Measurements from ENCODE around the gene MGAT4B.

Gene MGAT4B

GRCh38 chr5:179803651-179804554 lies 2.8 kb downstream of the MGAT4B start:
- no peaks in the 10 kb centered on the region for H3K27me3 Mint-ChIP-seq
- peak overlapping the region; percentile 44 to 71 for H3K27ac Mint-ChIP-seq
- no peaks in the 10 kb centered on the region for H3K9me3 Mint-ChIP-seq
- DNase-seq (peak; percentile 60 to 79), ATAC-seq (peak; percentile 76)
- peaks cover 51% of the 10 kb centered on the region for H3K4me1 Mint-ChIP-seq
- H3K4me3 Mint-ChIP-seq = peak overlapping the region; percentile 96 to 99

GRCh38 chr5:179802950-179803562 lies 3.6 kb downstream of the MGAT4B start:
- ATAC-seq = no peak
- peaks cover 48% of the 10 kb centered on the region for H3K4me1 Mint-ChIP-seq

GRCh38 chr5:179802207-179802883 lies 4.3 kb downstream of the MGAT4B start:
- peak overlapping the region in 1 of 2 donors; percentile 3 for H3K4me3 Mint-ChIP-seq

More at GRCh38 chr5:179802950-179803562, 3.6 kb downstream of the MGAT4B start:
- peak overlapping the region in 1 of 2 donors; percentile 44 for H3K4me3 Mint-ChIP-seq
- DNase-seq = no peak
- no peaks in the 10 kb centered on the region for H3K27me3 Mint-ChIP-seq
- H3K27ac Mint-ChIP-seq = no peak overlapping the region
- no peaks in the 10 kb centered on the region for H3K9me3 Mint-ChIP-seq

GRCh38 chr5:179801304-179802206 lies 5.1 kb downstream of the MGAT4B start:
- Mint-ChIP-seq H3K4me3 (peak overlapping the region in 1 of 2 donors; percentile 14), H3K27ac (peak overlapping the region in 1 of 2 donors; percentile 68), H3K4me1 (peaks cover 49% of the 10 kb centered on the region), H3K27me3 (no peaks in the 10 kb centered on the region), H3K9me3 (no peaks in the 10 kb centered on the region)
- DNase-seq = peak; percentile 80 to 85
- peak; percentile 51 for ATAC-seq

More at GRCh38 chr5:179802207-179802883, 4.3 kb downstream of the MGAT4B start:
- ATAC-seq (no peak), DNase-seq (peak in 1 of 2 donors; percentile 12)
- Mint-ChIP-seq H3K4me1 (peaks cover 42% of the 10 kb centered on the region), H3K27me3 (no peaks in the 10 kb centered on the region), H3K27ac (peak overlapping the region in 1 of 2 donors; percentile 68), H3K9me3 (no peaks in the 10 kb centered on the region)

DNA sequence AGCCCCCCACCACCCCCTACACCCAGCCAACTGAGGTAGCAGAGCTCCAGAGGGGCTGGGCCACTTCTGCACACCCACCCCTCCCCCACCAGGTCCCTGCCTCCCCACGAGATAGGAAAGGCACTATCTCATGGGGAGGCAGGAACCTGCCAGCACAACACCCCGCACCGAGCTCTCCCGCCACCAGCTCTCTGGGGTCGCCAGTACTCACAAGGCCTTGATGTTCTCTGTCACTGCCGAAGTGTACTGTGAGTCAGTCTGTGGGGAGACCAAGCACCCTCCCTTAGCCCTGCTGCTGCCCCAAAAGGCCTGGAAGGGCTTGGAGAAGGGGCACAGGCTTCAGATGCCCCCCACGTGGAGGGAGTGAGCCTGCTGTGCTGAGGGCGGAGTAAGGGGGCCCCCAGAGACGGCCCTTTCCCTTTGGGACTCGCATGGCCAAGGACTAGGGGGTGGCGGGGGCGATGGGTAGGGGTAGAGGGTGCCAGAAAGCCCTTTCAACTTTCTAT lies 5.9 kb downstream of the MGAT4B start:
- Mint-ChIP-seq H3K9me3 (no peaks in the 10 kb centered on the region), H3K4me3 (no peak overlapping the region), H3K27ac (peak overlapping the region in 1 of 2 donors; percentile 19), H3K4me1 (peaks cover 51% of the 10 kb centered on the region), H3K27me3 (no peaks in the 10 kb centered on the region)
- DNase-seq (no peak), ATAC-seq (no peak)

DNA sequence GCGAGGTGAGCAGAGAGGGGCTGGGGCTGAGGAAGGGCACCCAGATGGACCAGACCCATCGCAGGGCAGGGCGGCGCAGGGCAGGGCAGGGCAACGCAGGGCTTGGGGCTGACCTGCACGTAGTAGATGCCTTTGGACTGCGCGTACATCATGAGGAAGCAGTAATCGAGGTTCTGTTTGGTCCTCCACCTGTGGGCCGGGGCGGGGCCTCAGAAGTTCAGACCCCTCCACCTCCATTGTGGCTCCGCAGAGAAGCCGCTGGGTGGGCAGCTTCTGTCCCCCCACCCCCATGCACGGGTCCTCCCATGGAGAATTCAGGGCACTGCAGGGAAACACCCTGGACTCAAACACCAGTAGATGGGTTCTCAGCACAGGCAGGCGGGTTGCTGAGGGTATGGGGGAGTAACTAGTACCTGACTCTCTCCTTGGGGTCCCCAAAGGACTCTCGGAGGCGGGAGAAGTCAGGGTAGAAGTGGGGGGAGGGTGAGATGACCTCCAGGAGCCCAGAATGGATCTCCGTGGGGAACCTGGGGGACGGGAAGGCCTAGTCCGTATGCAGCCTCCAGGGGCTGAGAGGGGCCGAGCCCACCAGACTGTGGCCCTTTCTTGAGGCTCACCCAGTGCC lies 6.5 kb downstream of the MGAT4B start:
- no peak overlapping the region for H3K4me3 Mint-ChIP-seq
- H3K9me3 Mint-ChIP-seq = no peaks in the 10 kb centered on the region
- H3K4me1 Mint-ChIP-seq = peaks cover 50% of the 10 kb centered on the region
- H3K27me3 Mint-ChIP-seq = no peaks in the 10 kb centered on the region
- DNase-seq = no peak
- no peak for ATAC-seq
- H3K27ac Mint-ChIP-seq = peak overlapping the region in 1 of 2 donors; percentile 42

GRCh38 chr5:179799644-179799973 lies 7.1 kb downstream of the MGAT4B start:
- DNase-seq (no peak), ATAC-seq (no peak)
- peak overlapping the region in 1 of 2 donors; percentile 79 for H3K27ac Mint-ChIP-seq
- H3K9me3 Mint-ChIP-seq = no peaks in the 10 kb centered on the region
- H3K4me3 Mint-ChIP-seq = no peak overlapping the region
- no peaks in the 10 kb centered on the region for H3K27me3 Mint-ChIP-seq
- H3K4me1 Mint-ChIP-seq = peaks cover 50% of the 10 kb centered on the region

GRCh38 chr5:179798771-179799643 lies 7.7 kb downstream of the MGAT4B start:
- H3K4me1 Mint-ChIP-seq = peaks cover 50% of the 10 kb centered on the region
- H3K27ac Mint-ChIP-seq = peak overlapping the region in 1 of 2 donors; percentile 79
- H3K4me3 Mint-ChIP-seq = no peak overlapping the region
- H3K27me3 Mint-ChIP-seq = no peaks in the 10 kb centered on the region
- ATAC-seq = no peak
- DNase-seq = no peak
- no peaks in the 10 kb centered on the region for H3K9me3 Mint-ChIP-seq

DNA sequence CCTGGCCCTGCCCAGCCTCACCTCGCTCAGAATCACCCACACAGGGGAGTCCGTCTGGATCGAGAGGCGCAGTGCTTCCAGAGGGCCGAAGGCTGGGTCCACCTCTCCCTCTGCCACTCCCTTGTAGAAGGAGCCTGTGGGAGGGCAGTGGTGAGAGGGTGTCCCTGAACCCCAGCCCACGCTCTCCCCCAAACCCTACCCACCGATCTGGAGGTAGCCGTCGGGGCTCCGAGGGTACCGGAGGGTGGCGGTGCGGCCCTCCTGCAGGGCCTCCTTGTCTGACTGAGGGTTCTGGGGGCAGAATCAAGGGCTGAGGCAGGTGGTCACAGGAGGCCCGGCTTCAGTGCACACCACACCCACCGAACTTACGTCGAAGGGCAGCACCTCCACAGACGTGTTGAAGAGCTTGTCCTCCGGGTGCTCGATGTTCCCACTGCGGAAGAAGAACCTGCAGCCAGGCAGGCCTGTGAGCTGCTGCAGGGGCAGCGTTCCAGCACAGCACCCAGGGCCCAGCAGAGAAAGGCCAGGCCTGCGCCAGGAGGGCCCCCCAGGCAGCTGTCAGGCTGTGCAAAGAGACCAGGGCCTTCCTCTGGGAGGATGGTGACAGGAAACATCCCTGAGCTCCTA lies 8.4 kb downstream of the MGAT4B start:
- DNase-seq (no peak), ATAC-seq (no peak)
- no peaks in the 10 kb centered on the region for H3K27me3 Mint-ChIP-seq
- no peaks in the 10 kb centered on the region for H3K9me3 Mint-ChIP-seq
- peaks cover 50% of the 10 kb centered on the region for H3K4me1 Mint-ChIP-seq
- H3K27ac Mint-ChIP-seq = peak overlapping the region in 1 of 2 donors; percentile 78
- H3K4me3 Mint-ChIP-seq = no peak overlapping the region

DNA sequence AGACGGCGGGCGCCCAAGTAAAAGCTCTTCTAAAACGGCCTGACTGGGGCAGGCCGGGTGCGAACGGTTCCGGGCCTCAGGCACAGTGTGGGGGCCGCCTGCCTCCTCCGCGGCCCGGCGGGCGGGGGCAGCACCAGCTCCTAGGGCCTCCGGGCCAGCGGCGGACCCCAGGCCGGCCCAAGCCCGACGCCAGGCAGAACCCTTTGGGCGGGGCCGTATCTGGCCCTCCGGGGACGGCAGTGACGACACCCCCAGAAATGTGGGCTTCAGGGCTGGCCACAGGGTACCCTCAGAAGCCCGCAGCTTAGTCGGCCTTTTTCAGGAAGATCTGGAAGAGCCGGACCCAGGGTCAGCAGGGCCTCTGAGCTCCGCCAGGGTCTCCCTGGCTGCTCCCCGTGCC lies 8.9 kb downstream of the MGAT4B start:
- H3K4me1 Mint-ChIP-seq = peaks cover 48% of the 10 kb centered on the region
- H3K27me3 Mint-ChIP-seq = no peaks in the 10 kb centered on the region
- no peak for DNase-seq
- no peak for ATAC-seq
- H3K4me3 Mint-ChIP-seq = no peak overlapping the region
- no peaks in the 10 kb centered on the region for H3K9me3 Mint-ChIP-seq
- H3K27ac Mint-ChIP-seq = no peak overlapping the region

GRCh38 chr5:179796877-179797608 lies 9.6 kb downstream of the MGAT4B start:
- Mint-ChIP-seq H3K4me1 (peaks cover 48% of the 10 kb centered on the region), H3K9me3 (no peaks in the 10 kb centered on the region), H3K27ac (peak overlapping the region; percentile 30 to 54), H3K4me3 (peak overlapping the region; percentile 71 to 73), H3K27me3 (no peaks in the 10 kb centered on the region)
- ATAC-seq = no peak
- no peak for DNase-seq

DNA sequence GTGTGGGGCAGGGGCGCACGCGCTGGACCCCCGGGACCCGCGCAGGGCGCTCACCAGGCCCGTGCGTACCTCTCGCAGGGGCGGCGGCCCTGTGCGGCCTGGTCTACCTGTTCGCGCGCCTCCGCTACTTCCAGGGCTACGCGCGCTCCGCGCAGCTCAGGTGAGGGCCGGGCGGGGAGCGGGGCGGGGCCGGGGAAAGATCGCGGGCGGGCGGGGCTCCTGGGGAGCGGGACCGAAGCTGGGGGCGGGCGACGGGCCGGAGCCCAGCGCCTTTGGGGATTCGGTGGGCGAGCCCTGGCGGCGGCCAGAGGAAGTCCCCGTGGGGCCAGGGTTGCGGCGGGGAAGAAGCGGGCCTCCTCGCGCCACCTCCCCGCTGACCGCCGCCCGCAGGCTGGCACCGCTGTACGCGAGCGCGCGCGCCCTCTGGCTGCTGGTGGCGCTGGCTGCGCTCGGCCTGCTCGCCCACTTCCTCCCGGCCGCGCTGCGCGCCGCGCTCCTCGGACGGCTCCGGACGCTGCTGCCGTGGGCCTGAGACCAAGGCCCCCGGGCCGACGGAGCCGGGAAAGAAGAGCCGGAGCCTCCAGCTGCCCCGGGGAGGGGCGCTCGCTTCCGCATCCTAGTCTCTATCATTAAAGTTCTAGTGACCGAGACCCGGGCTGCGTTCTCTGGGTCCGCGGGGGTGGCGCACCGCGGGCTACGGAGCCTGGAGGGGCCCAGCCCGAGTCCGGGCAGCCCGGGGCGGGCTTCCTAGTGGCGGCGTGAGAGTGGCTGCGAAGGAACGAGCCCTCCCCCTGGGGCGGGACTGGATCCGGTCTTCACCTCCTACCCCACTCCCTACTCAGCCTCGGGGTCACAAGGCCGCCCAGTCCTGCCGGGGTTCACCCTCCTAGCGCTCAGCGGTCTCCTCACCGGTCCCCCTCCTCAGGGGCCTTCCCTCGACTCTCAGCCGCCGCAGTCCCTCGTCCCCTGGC lies 10.5 kb downstream of the MGAT4B start:
- Mint-ChIP-seq H3K27ac (no peak overlapping the region), H3K9me3 (no peaks in the 10 kb centered on the region)

More for the DNA sequence above, 10.5 kb downstream of the MGAT4B start:
- DNase-seq (peak; percentile 77 to 80), ATAC-seq (peak; percentile 75)
- peaks cover 46% of the 10 kb centered on the region for H3K4me1 Mint-ChIP-seq
- H3K27me3 Mint-ChIP-seq = no peaks in the 10 kb centered on the region
- peak overlapping the region; percentile 71 to 73 for H3K4me3 Mint-ChIP-seq

Data from stimulated activated naive CD8-positive, alpha-beta T cell treated with anti-CD3 and anti-CD28 coated beads, Interleukin-15, amount 100 ng/mL, for 72 hours (primary cell).